PFSK-1 (cell line): ENCODE results near the gene ZNF700.

Experiments used
- FOXP2 ChIP-seq: optimal IDR thresholded peaks from 2 replicates; pipeline ENCODE3; 2011; ENCODE audit warnings: borderline replicate concordance, control low read depth, inconsistent platforms; ENCODE audit not compliant: insufficient read depth; ENCODE audit errors: extremely low read length, extremely low read depth
- POLR2AphosphoS5 ChIP-seq: IDR thresholded peaks from 2 replicates; pipeline ENCODE4 v1.6.1; 2012; ENCODE audit warnings: low read depth, mild to moderate bottlenecking, control low read depth, low read length, moderate library complexity
- TF ChIP-seq, protein P1 (sequence below), 2 experiments: IDR thresholded peaks; 2 replicates each; pipeline versions ENCODE4 v1.6.1 to v1.8.0; 2011 to 2012; ENCODE audit warnings: low read depth in 2 of 2, low read length in 2 of 2, control low read depth in 1 of 2, inconsistent platforms in 1 of 2, mild to moderate bottlenecking in 1 of 2, moderate library complexity in 1 of 2; ENCODE audit not compliant: insufficient read depth in 1 of 2

DNA sequence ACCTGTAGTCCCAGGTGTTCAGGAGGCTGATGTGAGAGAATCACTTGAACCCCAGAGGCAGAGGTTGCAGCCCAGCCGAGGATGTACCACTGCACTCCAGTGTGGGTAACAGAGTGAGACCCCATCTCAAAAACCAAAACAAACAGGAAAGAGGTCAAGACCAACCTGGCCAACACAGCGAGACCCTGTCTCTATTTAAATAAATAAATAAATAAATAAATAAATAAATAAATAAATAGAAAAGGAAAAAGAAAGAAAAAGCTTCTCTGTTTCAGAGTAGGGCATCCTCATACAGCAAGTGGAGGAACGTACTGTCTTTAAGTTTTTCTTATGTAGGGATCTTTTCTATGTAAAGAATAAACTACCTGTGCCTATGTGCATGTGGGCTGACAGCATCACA is 2.3 kb downstream of the ZNF700 start:
- TF ChIP-seq POLR2AphosphoS5 (no peak), FOXP2 (no peak)
- TF ChIP-seq, protein P1, sequence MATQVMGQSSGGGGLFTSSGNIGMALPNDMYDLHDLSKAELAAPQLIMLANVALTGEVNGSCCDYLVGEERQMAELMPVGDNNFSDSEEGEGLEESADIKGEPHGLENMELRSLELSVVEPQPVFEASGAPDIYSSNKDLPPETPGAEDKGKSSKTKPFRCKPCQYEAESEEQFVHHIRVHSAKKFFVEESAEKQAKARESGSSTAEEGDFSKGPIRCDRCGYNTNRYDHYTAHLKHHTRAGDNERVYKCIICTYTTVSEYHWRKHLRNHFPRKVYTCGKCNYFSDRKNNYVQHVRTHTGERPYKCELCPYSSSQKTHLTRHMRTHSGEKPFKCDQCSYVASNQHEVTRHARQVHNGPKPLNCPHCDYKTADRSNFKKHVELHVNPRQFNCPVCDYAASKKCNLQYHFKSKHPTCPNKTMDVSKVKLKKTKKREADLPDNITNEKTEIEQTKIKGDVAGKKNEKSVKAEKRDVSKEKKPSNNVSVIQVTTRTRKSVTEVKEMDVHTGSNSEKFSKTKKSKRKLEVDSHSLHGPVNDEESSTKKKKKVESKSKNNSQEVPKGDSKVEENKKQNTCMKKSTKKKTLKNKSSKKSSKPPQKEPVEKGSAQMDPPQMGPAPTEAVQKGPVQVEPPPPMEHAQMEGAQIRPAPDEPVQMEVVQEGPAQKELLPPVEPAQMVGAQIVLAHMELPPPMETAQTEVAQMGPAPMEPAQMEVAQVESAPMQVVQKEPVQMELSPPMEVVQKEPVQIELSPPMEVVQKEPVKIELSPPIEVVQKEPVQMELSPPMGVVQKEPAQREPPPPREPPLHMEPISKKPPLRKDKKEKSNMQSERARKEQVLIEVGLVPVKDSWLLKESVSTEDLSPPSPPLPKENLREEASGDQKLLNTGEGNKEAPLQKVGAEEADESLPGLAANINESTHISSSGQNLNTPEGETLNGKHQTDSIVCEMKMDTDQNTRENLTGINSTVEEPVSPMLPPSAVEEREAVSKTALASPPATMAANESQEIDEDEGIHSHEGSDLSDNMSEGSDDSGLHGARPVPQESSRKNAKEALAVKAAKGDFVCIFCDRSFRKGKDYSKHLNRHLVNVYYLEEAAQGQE (IDR thresholded peaks at IDR 0.05; ENCODE audit: insufficient read depth in 1 of 2, low read depth in 2 of 2, low read length in 2 of 2), result no peak
